IMR-90 (cell line): Measurements from ENCODE around the gene TRAF4. TPM values are rescaled to one million over a fixed set of nuclear protein-coding genes. Genes with fewer than 3 reads are reported as not detected.
A peak's percentile ranks its signal among the peaks of the same experiment; 100 is the strongest.

ENCODE experiments used
- ATAC-seq: fragments of 200-7000 bp; cut with Tn5 transposase; 2 replicates; pipeline ENCODE4 v1.9.1; 2020; ENCODE audit warnings: low read depth, mild to moderate bottlenecking, moderate library complexity
- BruUV-seq: library from RNA; stranded (reverse); fragments of 400-500 nt; replicated peaks from 2 replicates; lab custom pipeline; 2021; lab: Mats Ljungman, UMichigan
- CTCF ChIA-PET: fragments of 300-600 bp; formaldehyde crosslinking; extraction: SDS; loops from one replicate; lab custom pipeline; 2021; ENCODE audit warnings: antibody characterized with exemption; lab: Yijun Ruan, JAX
- POLR2A ChIA-PET: fragments of 300-600 bp; sonication (Branson Sonifier 250); formaldehyde crosslinking; loops from one replicate; lab custom pipeline; 2022; ENCODE audit warnings: antibody characterized with exemption; ENCODE audit not compliant: unreplicated experiment; lab: Charles Lee
- DNase-seq: peaks from one replicate; pipeline ENCODE4 v3.0.0; 2013
- H2AFZ ChIP-seq: replicated peaks from 2 replicates; pipeline ENCODE3; 2013; ENCODE audit warnings: low read length, mild to moderate bottlenecking; ENCODE audit not compliant: poor library complexity
- H2AK5ac ChIP-seq: 2 replicates; pipeline ENCODE4 v1.6.1; 2013; ENCODE audit warnings: low read depth, low read length, inconsistent platforms
- H2AK9ac ChIP-seq: replicated peaks from 2 replicates; pipeline ENCODE3; 2013; ENCODE audit warnings: mild to moderate bottlenecking, low read depth, low read length, moderate library complexity; ENCODE audit not compliant: poor library complexity
- H2BK120ac ChIP-seq: 2 replicates; pipeline ENCODE4 v1.6.1; 2013; ENCODE audit warnings: low read depth, low read length, inconsistent platforms
- H2BK15ac ChIP-seq: 3 replicates; pipeline ENCODE4 v1.6.1; 2013; ENCODE audit warnings: low read depth, low read length, inconsistent platforms
- H2BK20ac ChIP-seq: 2 replicates; pipeline ENCODE4 v1.6.1; 2013; ENCODE audit warnings: low read depth, mild to moderate bottlenecking, inconsistent platforms, low read length, moderate library complexity
- H2BK5ac ChIP-seq: 2 replicates; pipeline ENCODE4 v1.6.1; 2013; ENCODE audit warnings: mild to moderate bottlenecking, low read depth, low read length, inconsistent platforms; ENCODE audit not compliant: poor library complexity, severe bottlenecking
- H3K14ac ChIP-seq: replicated peaks from 2 replicates; pipeline ENCODE4 v1.6.1; 2013; ENCODE audit warnings: low read depth, low read length, inconsistent platforms
- H3K18ac ChIP-seq: 2 replicates; pipeline ENCODE4 v1.6.1; 2013; ENCODE audit warnings: low read depth, low read length, control low read depth
- H3K23ac ChIP-seq: 2 replicates; pipeline ENCODE4 v1.6.1; 2013; ENCODE audit warnings: low read depth, low read length, inconsistent platforms
- H3K27ac ChIP-seq: 2 replicates; pipeline ENCODE4 v1.5.1; 2013; ENCODE audit warnings: mild to moderate bottlenecking, control low read depth, low read length; ENCODE audit not compliant: insufficient read depth
- H3K27me3 ChIP-seq: 2 replicates; pipeline ENCODE4 v1.6.1; 2013; ENCODE audit warnings: low read length; ENCODE audit not compliant: control insufficient read depth, insufficient read depth
- H3K36me3 ChIP-seq: 2 replicates; pipeline ENCODE4 v1.6.1; 2013; ENCODE audit warnings: low read length, mixed read lengths; ENCODE audit not compliant: control insufficient read depth, insufficient read depth
- H3K4ac ChIP-seq: 2 replicates; pipeline ENCODE4 v1.6.1; 2013; ENCODE audit warnings: low read depth, low read length, inconsistent platforms
- H3K4me1 ChIP-seq: 2 replicates; pipeline ENCODE4 v1.6.1; 2013; ENCODE audit warnings: low read length, mixed read lengths; ENCODE audit not compliant: control insufficient read depth, insufficient read depth
- H3K4me2 ChIP-seq: 2 replicates; pipeline ENCODE4 v1.6.1; 2013; ENCODE audit warnings: low read depth, mild to moderate bottlenecking, control low read depth, low read length, moderate library complexity
- H3K4me3 ChIP-seq: 2 replicates; pipeline ENCODE4 v1.5.1; 2013; ENCODE audit warnings: low read depth, mild to moderate bottlenecking, control low read depth, low read length, moderate library complexity; ENCODE audit not compliant: insufficient read depth
- H3K56ac ChIP-seq: 2 replicates; pipeline ENCODE4 v1.6.1; 2013; ENCODE audit warnings: low read length, inconsistent platforms; ENCODE audit not compliant: insufficient read depth; ENCODE audit errors: extremely low read depth
- H3K79me1 ChIP-seq, 2 experiments: 2 replicates each; pipeline ENCODE4 v1.6.1; 2013; ENCODE audit warnings: low read length in 2 of 2, inconsistent platforms in 1 of 2, low read depth in 1 of 2
- H3K9ac ChIP-seq: 2 replicates; pipeline ENCODE4 v1.6.1; 2013; ENCODE audit warnings: low read depth, low read length, control low read depth
- H3K9me1 ChIP-seq: 2 replicates; pipeline ENCODE4 v1.6.1; 2013; ENCODE audit warnings: low read length, inconsistent platforms; ENCODE audit not compliant: insufficient read depth
- H3K9me3 ChIP-seq: 2 replicates; pipeline ENCODE4 v1.6.1; 2013; ENCODE audit warnings: low read length; ENCODE audit not compliant: control insufficient read depth, insufficient read depth
- H4K20me1 ChIP-seq: 2 replicates; pipeline ENCODE4 v1.6.1; 2013; ENCODE audit warnings: low read length, inconsistent platforms; ENCODE audit not compliant: insufficient read depth
- H4K5ac ChIP-seq: 2 replicates; pipeline ENCODE4 v1.6.1; 2013; ENCODE audit warnings: mild to moderate bottlenecking, low read depth, low read length, control low read depth
- H4K8ac ChIP-seq, 2 experiments: 2 replicates each; pipeline ENCODE4 v1.6.1; 2013; ENCODE audit warnings: low read depth in 2 of 2, low read length in 2 of 2, control low read depth in 1 of 2, inconsistent platforms in 1 of 2
- H4K91ac ChIP-seq: 2 replicates; pipeline ENCODE4 v1.6.1; 2013; ENCODE audit warnings: low read depth, low read length, inconsistent platforms; ENCODE audit not compliant: insufficient read depth
- CTCF ChIP-seq: conservative IDR thresholded peaks from 2 replicates; pipeline ENCODE4 v1.5.1; 2012; ENCODE audit warnings: mild to moderate bottlenecking, low read depth, low read length, improper control_type of control experiment
- MXI1 ChIP-seq: IDR thresholded peaks from 2 replicates; pipeline ENCODE4 v1.6.1; 2012; ENCODE audit warnings: low read depth, mild to moderate bottlenecking, low read length, moderate library complexity, borderline replicate concordance
- NFE2L2 ChIP-seq: fragments of 150-350 bp; IDR thresholded peaks from 2 replicates; pipeline ENCODE4 v1.6.1; 2016; ENCODE audit warnings: low read depth, mild to moderate bottlenecking, low read length
- POLR2A ChIP-seq: IDR thresholded peaks from 2 replicates; pipeline ENCODE4 v1.6.1; 2012; ENCODE audit warnings: mild to moderate bottlenecking, low read depth, low read length
- SMC3 ChIP-seq: fragments of 150-350 bp; IDR thresholded peaks from 2 replicates; pipeline ENCODE4 v1.6.1; 2016; ENCODE audit warnings: low read depth, mild to moderate bottlenecking, antibody characterized with exemption, low read length, moderate library complexity
- WGBS, 2 experiments: methylation state at CpG; one replicate each; pipeline versions ENCODE4 v1.1.5 to v1.1.7; 2013; ENCODE audit warnings: missing lambda C conversion rate in 2 of 2; ENCODE audit not compliant: insufficient read length in 1 of 2; ENCODE audit errors: extremely low coverage in 2 of 2; 5-methylcytosine and 5-hydroxymethylcytosine counted together
- dilution Hi-C: fragments of 300-500 bp; cut with HindIII; formaldehyde crosslinking; loops from one replicate; pipeline ENCODE4 v1.14.3; 2018; ENCODE audit warnings: low sequenced_read_pairs; ENCODE audit not compliant: unreplicated experiment
- in situ Hi-C: fragments of 300-500 bp; cut with MboI; formaldehyde crosslinking; loops from 3 replicates; pipeline ENCODE4 v1.14.3; 2019; ENCODE audit warnings: low sequenced_read_pairs, inconsistent platforms, mixed read lengths
- intact Hi-C: fragments of 100-400 bp; cut with micrococcal nuclease; formaldehyde crosslinking; loops from 2 replicates; pipeline ENCODE4 v1.10.0; 2022
- polyA plus RNA-seq, 3 experiments: library from polyadenylated mRNA; depleted of rRNA; stranded (reverse); fragments of >200 nt; gene quantifications; 2 replicates each; pipeline ENCODE4 v1.2.3, GENCODE V29; 2012; ENCODE audit warnings: low replicate concordance in 1 of 3
- total RNA-seq: library from RNA; depleted of rRNA; stranded (reverse); fragments of >200 nt; gene quantifications from 2 replicates; pipeline ENCODE4 v1.2.3, GENCODE V29; 2012

Gene TRAF4
- total and polyA plus RNA-seq, 2 of the 4 experiments (the other 2 are of a cell fraction) = 36.9 to 63.2 TPM

GRCh38 chr17:28747051-28747691 lies 3.4 kb downstream of the TRAF4 start:
- no peak overlapping the region for H4K91ac ChIP-seq
- no peak overlapping the region for H2AK5ac ChIP-seq
- no peak overlapping the region for H2BK5ac ChIP-seq
- dilution Hi-C loops = no loop called here
- H3K4me3 ChIP-seq = no peak overlapping the region
- H4K8ac ChIP-seq = no peak overlapping the region
- H3K14ac ChIP-seq = no peak overlapping the region
- WGBS, 2 experiments = 71% methylated on average over 4 of the region's 7 CpGs; no CpG with 5 or more reads in 1 of the 2 experiments
- no peak overlapping the region for H3K4me2 ChIP-seq
- no peak overlapping the region for H3K56ac ChIP-seq
- no TSS peak for BruUV-seq
- H3K79me1 ChIP-seq = peaks cover 16 to 70% of the 10 kb centered on the region in 2 experiments
- no peak overlapping the region for H3K9ac ChIP-seq
- H2BK120ac ChIP-seq = no peak overlapping the region
- intact Hi-C loops = no loop called here
- no peak overlapping the region for H3K18ac ChIP-seq
- H3K23ac ChIP-seq = no peak overlapping the region
- H3K9me3 ChIP-seq = no peaks in the 10 kb centered on the region
- H4K5ac ChIP-seq = no peak overlapping the region
- peak overlapping the region; percentile 99 for H2AK9ac ChIP-seq
- DNase-seq (no peak), ATAC-seq (no peak)
- H3K4ac ChIP-seq = no peak overlapping the region
- H3K27ac ChIP-seq = no peak overlapping the region
- H2AFZ ChIP-seq = no peak overlapping the region
- POLR2A ChIA-PET = interaction anchor here (0.6 to 1.7 kb wide), 2 partner anchors 20 to 1995 kb away, joined by 3 to 6 read pairs; no protein-coding TSS in a partner anchor
- peaks cover 8% of the 10 kb centered on the region; the same call in 1 of the 2 replicates for H3K9me1 ChIP-seq
- TF ChIP-seq NFE2L2 = no peak
- TF ChIP-seq POLR2A = no peak
- TF ChIP-seq CTCF = no peak
- TF ChIP-seq SMC3 = no peak
- TF ChIP-seq MXI1 = no peak
- in situ Hi-C loops = no loop called here
- no peak overlapping the region for H2BK20ac ChIP-seq
- H3K27me3 ChIP-seq = no peaks in the 10 kb centered on the region
- H3K36me3 ChIP-seq = peaks cover 51% of the 10 kb centered on the region
- CTCF ChIA-PET = interaction anchor here (1.1 to 5.4 kb wide), 2 partner anchors 16 to 19 kb away, joined by 3 to 60 read pairs; partner anchors contain the start of genes NEK8 and TLCD1
- H4K20me1 ChIP-seq = peaks cover 79% of the 10 kb centered on the region
- H3K4me1 ChIP-seq = peaks cover 16% of the 10 kb centered on the region
- no peak overlapping the region for H2BK15ac ChIP-seq
